Measurements from ENCODE around the gene ARL9. TPM values are rescaled to one million over a fixed set of nuclear protein-coding genes. Genes with fewer than 3 reads are reported as not detected.

ARL9 gene
- total and polyA plus RNA-seq, 9 of the 15 experiments (the other 6 are each of a cell fraction or from before 2014, with no cell fraction given) = 0.10 to 0.15 (median 0.11) TPM; not detected in 6

DNA sequence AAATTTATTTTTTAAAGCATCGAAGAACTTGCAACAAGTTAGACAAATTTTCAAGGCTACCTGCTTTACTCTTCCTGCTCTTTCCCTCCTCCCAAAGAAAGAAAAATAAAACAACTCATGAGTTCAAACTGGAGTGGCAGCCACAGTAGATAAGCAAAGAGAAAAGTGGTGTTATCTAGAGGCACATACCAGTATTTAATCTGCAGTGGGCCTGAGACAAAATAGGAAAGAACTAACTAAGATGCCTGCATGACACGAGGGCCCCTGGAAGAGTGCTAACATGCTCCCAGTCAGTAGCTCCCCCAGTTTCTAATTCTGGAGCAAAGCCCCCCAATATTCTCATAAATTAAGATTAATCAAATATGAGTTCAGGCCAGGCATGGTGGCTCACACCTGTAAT, 7.9 kb downstream of the ARL9 start (continued):
- TF ChIP-seq ZNF79 (CRISPR knock-in tag; IDR thresholded peaks at IDR 0.05; ENCODE audit: low read depth) (no peak), SAFB (IDR thresholded peaks at IDR 0.05; ENCODE audit: borderline replicate concordance, low read depth, low read length) (no peak), ZNF436 (CRISPR knock-in tag; IDR thresholded peaks at IDR 0.05) (no peak), CBX3 (IDR thresholded peaks at IDR 0.05; ENCODE audit: borderline replicate concordance in 1 of 2, low read length in 2 of 2) (0 out of 3 replicates have a peak, but pooled peaks of 1 of the 2 experiments have one; percentile 27), RHOXF2B (CRISPR knock-in tag; conservative IDR thresholded peaks at IDR 0.05) (no peak), NR4A1 (CRISPR knock-in tag; IDR thresholded peaks at IDR 0.05) (no peak), NR4A1 (tag; IDR thresholded peaks at IDR 0.05) (0 out of 2 replicates have a peak, but pooled peaks have one; percentile 53), POLR2H (tag; IDR thresholded peaks at IDR 0.05; ENCODE audit: low read depth) (no peak), SMAD4 (CRISPR knock-in tag; conservative IDR thresholded peaks at IDR 0.05) (no peak), DDX20 (tag; IDR thresholded peaks at IDR 0.05; ENCODE audit: low read depth) (no peak), PTBP1 (IDR thresholded peaks at IDR 0.05; ENCODE audit: low read depth, low read length) (no peak), BRD9 (IDR thresholded peaks at IDR 0.05; ENCODE audit: low read depth, partially characterized antibody) (no peak)
- TF ChIP-seq, protein P1, sequence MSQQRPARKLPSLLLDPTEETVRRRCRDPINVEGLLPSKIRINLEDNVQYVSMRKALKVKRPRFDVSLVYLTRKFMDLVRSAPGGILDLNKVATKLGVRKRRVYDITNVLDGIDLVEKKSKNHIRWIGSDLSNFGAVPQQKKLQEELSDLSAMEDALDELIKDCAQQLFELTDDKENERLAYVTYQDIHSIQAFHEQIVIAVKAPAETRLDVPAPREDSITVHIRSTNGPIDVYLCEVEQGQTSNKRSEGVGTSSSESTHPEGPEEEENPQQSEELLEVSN (IDR thresholded peaks at IDR 0.05; ENCODE audit: borderline replicate concordance in 1 of 2, extremely low read depth in 1 of 2, insufficient read depth in 1 of 2, insufficient read length in 1 of 2, low read depth in 1 of 2, low read length in 1 of 2, poor library complexity in 1 of 2, severe bottlenecking in 1 of 2) = peak in 1 of 2 experiments; percentile 13
- TF ChIP-seq, protein P2, sequence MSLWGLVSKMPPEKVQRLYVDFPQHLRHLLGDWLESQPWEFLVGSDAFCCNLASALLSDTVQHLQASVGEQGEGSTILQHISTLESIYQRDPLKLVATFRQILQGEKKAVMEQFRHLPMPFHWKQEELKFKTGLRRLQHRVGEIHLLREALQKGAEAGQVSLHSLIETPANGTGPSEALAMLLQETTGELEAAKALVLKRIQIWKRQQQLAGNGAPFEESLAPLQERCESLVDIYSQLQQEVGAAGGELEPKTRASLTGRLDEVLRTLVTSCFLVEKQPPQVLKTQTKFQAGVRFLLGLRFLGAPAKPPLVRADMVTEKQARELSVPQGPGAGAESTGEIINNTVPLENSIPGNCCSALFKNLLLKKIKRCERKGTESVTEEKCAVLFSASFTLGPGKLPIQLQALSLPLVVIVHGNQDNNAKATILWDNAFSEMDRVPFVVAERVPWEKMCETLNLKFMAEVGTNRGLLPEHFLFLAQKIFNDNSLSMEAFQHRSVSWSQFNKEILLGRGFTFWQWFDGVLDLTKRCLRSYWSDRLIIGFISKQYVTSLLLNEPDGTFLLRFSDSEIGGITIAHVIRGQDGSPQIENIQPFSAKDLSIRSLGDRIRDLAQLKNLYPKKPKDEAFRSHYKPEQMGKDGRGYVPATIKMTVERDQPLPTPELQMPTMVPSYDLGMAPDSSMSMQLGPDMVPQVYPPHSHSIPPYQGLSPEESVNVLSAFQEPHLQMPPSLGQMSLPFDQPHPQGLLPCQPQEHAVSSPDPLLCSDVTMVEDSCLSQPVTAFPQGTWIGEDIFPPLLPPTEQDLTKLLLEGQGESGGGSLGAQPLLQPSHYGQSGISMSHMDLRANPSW (CRISPR knock-in tag; IDR thresholded peaks at IDR 0.05) = no peak
- TF ChIP-seq, protein P3, sequence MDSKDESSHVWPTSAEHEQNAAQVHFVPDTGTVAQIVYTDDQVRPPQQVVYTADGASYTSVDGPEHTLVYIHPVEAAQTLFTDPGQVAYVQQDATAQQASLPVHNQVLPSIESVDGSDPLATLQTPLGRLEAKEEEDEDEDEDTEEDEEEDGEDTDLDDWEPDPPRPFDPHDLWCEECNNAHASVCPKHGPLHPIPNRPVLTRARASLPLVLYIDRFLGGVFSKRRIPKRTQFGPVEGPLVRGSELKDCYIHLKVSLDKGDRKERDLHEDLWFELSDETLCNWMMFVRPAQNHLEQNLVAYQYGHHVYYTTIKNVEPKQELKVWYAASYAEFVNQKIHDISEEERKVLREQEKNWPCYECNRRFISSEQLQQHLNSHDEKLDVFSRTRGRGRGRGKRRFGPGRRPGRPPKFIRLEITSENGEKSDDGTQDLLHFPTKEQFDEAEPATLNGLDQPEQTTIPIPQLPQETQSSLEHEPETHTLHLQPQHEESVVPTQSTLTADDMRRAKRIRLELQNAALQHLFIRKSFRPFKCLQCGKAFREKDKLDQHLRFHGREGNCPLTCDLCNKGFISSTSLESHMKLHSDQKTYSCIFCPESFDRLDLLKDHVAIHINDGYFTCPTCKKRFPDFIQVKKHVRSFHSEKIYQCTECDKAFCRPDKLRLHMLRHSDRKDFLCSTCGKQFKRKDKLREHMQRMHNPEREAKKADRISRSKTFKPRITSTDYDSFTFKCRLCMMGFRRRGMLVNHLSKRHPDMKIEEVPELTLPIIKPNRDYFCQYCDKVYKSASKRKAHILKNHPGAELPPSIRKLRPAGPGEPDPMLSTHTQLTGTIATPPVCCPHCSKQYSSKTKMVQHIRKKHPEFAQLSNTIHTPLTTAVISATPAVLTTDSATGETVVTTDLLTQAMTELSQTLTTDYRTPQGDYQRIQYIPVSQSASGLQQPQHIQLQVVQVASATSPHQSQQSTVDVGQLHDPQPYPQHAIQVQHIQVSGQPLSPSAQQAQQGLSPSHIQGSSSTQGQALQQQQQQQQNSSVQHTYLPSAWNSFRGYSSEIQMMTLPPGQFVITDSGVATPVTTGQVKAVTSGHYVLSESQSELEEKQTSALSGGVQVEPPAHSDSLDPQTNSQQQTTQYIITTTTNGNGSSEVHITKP (IDR thresholded peaks at IDR 0.05; ENCODE audit: partially characterized antibody) = peak; percentile 66
- TF ChIP-seq, protein P4, sequence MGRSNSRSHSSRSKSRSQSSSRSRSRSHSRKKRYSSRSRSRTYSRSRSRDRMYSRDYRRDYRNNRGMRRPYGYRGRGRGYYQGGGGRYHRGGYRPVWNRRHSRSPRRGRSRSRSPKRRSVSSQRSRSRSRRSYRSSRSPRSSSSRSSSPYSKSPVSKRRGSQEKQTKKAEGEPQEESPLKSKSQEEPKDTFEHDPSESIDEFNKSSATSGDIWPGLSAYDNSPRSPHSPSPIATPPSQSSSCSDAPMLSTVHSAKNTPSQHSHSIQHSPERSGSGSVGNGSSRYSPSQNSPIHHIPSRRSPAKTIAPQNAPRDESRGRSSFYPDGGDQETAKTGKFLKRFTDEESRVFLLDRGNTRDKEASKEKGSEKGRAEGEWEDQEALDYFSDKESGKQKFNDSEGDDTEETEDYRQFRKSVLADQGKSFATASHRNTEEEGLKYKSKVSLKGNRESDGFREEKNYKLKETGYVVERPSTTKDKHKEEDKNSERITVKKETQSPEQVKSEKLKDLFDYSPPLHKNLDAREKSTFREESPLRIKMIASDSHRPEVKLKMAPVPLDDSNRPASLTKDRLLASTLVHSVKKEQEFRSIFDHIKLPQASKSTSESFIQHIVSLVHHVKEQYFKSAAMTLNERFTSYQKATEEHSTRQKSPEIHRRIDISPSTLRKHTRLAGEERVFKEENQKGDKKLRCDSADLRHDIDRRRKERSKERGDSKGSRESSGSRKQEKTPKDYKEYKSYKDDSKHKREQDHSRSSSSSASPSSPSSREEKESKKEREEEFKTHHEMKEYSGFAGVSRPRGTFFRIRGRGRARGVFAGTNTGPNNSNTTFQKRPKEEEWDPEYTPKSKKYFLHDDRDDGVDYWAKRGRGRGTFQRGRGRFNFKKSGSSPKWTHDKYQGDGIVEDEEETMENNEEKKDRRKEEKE (IDR thresholded peaks at IDR 0.05; ENCODE audit: borderline replicate concordance in 1 of 2, control insufficient read depth in 1 of 2, low read depth in 2 of 2, low read length in 1 of 2) = no peak

Data from K562 (cell line).